WTC11 (cell line): ENCODE results near the gene IGFALS. TPM values are rescaled to one million over a fixed set of nuclear protein-coding genes. Genes with fewer than 3 reads are reported as not detected.

ENCODE experiments used
- ATAC-seq: fragments of 200-7000 bp; cut with Tn5 transposase; 2 replicates; pipeline ENCODE4 v1.10.0; 2021; ENCODE audit warnings: mild to moderate bottlenecking, moderate library complexity
- CTCF ChIA-PET: fragments of 300-600 bp; sonication (Branson Sonifier 250); formaldehyde crosslinking; loops from one replicate; lab custom pipeline; 2021; ENCODE audit warnings: antibody characterized with exemption; lab: Charles Lee
- POLR2A ChIA-PET: fragments of 350-600 bp; sonication (Branson Sonifier 250); formaldehyde crosslinking; loops from one replicate; lab custom pipeline; 2021; ENCODE audit warnings: antibody characterized with exemption; lab: Charles Lee
- DNase-seq: peaks from one replicate; pipeline ENCODE4 v3.0.0; 2021; ENCODE audit warnings: low spot score
- H3K27ac Mint-ChIP-seq: 2 replicates; pipeline ENCODE4 v1.8.0; 2021; ENCODE audit warnings: mixed read lengths
- H3K27me3 Mint-ChIP-seq: 2 replicates; pipeline ENCODE4 v1.8.0; 2021; ENCODE audit warnings: low read depth, mild to moderate bottlenecking, moderate library complexity, mixed read lengths
- H3K36me3 Mint-ChIP-seq: 2 replicates; pipeline ENCODE4 v1.8.0; 2021; ENCODE audit warnings: mixed read lengths
- H3K4me1 Mint-ChIP-seq: 2 replicates; pipeline ENCODE4 v1.8.0; 2022; ENCODE audit warnings: mixed read lengths
- H3K4me3 Mint-ChIP-seq: 2 replicates; pipeline ENCODE4 v1.8.0; 2021; ENCODE audit warnings: mild to moderate bottlenecking, moderate library complexity, mixed read lengths
- H3K9me3 Mint-ChIP-seq: 2 replicates; pipeline ENCODE4 v1.8.0; 2021; ENCODE audit warnings: mixed read lengths
- ELF4 ChIP-seq: sonication (generic); formaldehyde crosslinking; IDR thresholded peaks from 2 replicates; pipeline ENCODE4 v1.8.1; 2022; ENCODE audit warnings: low read depth, mild to moderate bottlenecking, moderate library complexity, missing genetic modification reagents
- FOXP1 ChIP-seq: sonication (generic); formaldehyde crosslinking; IDR thresholded peaks from 2 replicates; pipeline ENCODE4 v1.8.0; 2022; ENCODE audit warnings: missing genetic modification reagents, mild to moderate bottlenecking, moderate library complexity, borderline replicate concordance
- MXD4 ChIP-seq: fragments of 250-450 bp; sonication (Bioruptor Pico); IDR thresholded peaks from 2 replicates; pipeline ENCODE4 v1.8.0; 2021; ENCODE audit warnings: mild to moderate bottlenecking, moderate library complexity, borderline replicate concordance
- MYBL2 ChIP-seq: sonication (generic); formaldehyde crosslinking; IDR thresholded peaks from 2 replicates; pipeline ENCODE4 v1.8.1; 2023; ENCODE audit warnings: mild to moderate bottlenecking, moderate library complexity, missing genetic modification reagents
- NFATC4 ChIP-seq: fragments of 250-450 bp; sonication (Bioruptor Pico); IDR thresholded peaks from 2 replicates; pipeline ENCODE4 v1.9.0; 2021; ENCODE audit warnings: mild to moderate bottlenecking
- SMAD3 ChIP-seq: sonication (generic); formaldehyde crosslinking; IDR thresholded peaks from 2 replicates; pipeline ENCODE4 v1.8.0; 2022; ENCODE audit warnings: missing genetic modification reagents, mild to moderate bottlenecking, borderline replicate concordance
- SMAD4 ChIP-seq: sonication (generic); formaldehyde crosslinking; IDR thresholded peaks from 2 replicates; pipeline ENCODE4 v1.8.0; 2022; ENCODE audit warnings: mild to moderate bottlenecking, missing genetic modification reagents
- TCF7 ChIP-seq: sonication (generic); formaldehyde crosslinking; IDR thresholded peaks from 2 replicates; pipeline ENCODE4 v1.8.0; 2022; ENCODE audit warnings: mild to moderate bottlenecking, low read depth, missing genetic modification reagents, moderate library complexity
- ZNF423 ChIP-seq: fragments of 250-450 bp; sonication (Bioruptor Pico); IDR thresholded peaks from 2 replicates; pipeline ENCODE4 v2.1.2; 2022; ENCODE audit warnings: mild to moderate bottlenecking, moderate library complexity
- total RNA-seq: library from RNA; stranded (reverse); gene quantifications from 3 replicates; pipeline ENCODE4 v1.2.3, GENCODE V29; 2021
- TF ChIP-seq, protein P1 (sequence below): sonication (generic); formaldehyde crosslinking; IDR thresholded peaks from 2 replicates; pipeline ENCODE4 v1.8.1; 2022; ENCODE audit warnings: missing genetic modification reagents, borderline replicate concordance
- TF ChIP-seq, protein P2 (sequence below): sonication (generic); formaldehyde crosslinking; IDR thresholded peaks from 2 replicates; pipeline ENCODE4 v1.8.1; 2023; ENCODE audit warnings: mild to moderate bottlenecking, missing genetic modification reagents, moderate library complexity
- TF ChIP-seq, protein P3 (sequence below): fragments of 250-450 bp; sonication (Bioruptor Pico); conservative IDR thresholded peaks from 2 replicates; pipeline ENCODE4 v1.9.0; 2021; ENCODE audit warnings: mild to moderate bottlenecking
- TF ChIP-seq, protein P4 (sequence below): fragments of 250-450 bp; sonication (Bioruptor Pico); IDR thresholded peaks from 2 replicates; pipeline ENCODE4 v1.9.0; 2021; ENCODE audit warnings: moderate library complexity, mild to moderate bottlenecking, inconsistent platforms, borderline replicate concordance
- TF ChIP-seq, protein P5 (sequence below): sonication (generic); formaldehyde crosslinking; IDR thresholded peaks from 2 replicates; pipeline ENCODE4 v1.8.1; 2023; ENCODE audit warnings: mild to moderate bottlenecking, missing genetic modification reagents, moderate library complexity
- TF ChIP-seq, protein P6 (sequence below): sonication (generic); formaldehyde crosslinking; IDR thresholded peaks from 2 replicates; pipeline ENCODE4 v1.8.1; 2023; ENCODE audit warnings: mild to moderate bottlenecking, moderate library complexity, missing genetic modification reagents
- TF ChIP-seq, protein P7 (sequence below): sonication (generic); formaldehyde crosslinking; IDR thresholded peaks from 2 replicates; pipeline ENCODE4 v1.8.1; 2023; ENCODE audit warnings: mild to moderate bottlenecking, missing genetic modification reagents
- TF ChIP-seq, protein P8 (sequence below): sonication (generic); formaldehyde crosslinking; IDR thresholded peaks from 2 replicates; pipeline ENCODE4 v1.8.0; 2022; ENCODE audit warnings: mild to moderate bottlenecking, missing genetic modification reagents

IGFALS gene
- total RNA-seq, 1 experiment from 2014 or later, result not detected

DNA sequence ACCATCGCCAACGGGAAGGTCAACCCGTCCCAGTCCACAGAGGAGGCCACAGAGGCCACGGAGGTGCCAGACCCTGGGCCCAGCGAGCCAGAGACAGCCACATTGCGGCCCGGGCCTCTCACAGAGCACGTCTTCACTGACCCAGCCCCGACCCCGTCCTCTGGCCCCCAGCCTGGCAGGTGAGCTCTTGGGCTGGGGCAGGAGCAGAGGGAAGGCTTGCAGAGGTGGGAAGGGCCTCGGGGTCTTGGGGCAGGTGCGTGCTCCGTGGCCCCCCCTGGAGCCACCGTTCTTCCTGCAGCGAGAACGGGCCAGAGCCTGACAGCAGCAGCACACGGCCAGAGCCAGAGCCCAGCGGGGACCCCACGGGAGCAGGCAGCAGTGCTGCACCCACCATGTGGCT, 27.3 kb downstream of the IGFALS start:
- TF ChIP-seq MYBL2 (CRISPR knock-in tag) (no peak), ZNF423 (CRISPR knock-in tag) (no peak), SMAD4 (CRISPR knock-in tag) (no peak), SMAD3 (CRISPR knock-in tag) (no peak), FOXP1 (CRISPR knock-in tag) (no peak), NFATC4 (CRISPR knock-in tag) (no peak), TCF7 (CRISPR knock-in tag) (no peak), ELF4 (CRISPR knock-in tag) (no peak)
- TF ChIP-seq, protein P1, sequence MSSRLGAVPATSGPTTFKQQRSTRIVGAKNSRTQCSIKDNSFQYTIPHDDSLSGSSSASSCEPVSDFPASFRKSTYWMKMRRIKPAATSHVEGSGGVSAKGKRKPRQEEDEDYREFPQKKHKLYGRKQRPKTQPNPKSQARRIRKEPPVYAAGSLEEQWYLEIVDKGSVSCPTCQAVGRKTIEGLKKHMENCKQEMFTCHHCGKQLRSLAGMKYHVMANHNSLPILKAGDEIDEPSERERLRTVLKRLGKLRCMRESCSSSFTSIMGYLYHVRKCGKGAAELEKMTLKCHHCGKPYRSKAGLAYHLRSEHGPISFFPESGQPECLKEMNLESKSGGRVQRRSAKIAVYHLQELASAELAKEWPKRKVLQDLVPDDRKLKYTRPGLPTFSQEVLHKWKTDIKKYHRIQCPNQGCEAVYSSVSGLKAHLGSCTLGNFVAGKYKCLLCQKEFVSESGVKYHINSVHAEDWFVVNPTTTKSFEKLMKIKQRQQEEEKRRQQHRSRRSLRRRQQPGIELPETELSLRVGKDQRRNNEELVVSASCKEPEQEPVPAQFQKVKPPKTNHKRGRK (CRISPR knock-in tag), result no peak
- no peaks in the 10 kb centered on the region for H3K9me3 Mint-ChIP-seq
- H3K27ac Mint-ChIP-seq, result no peak overlapping the region
- ChIA-PET CTCF (no interaction called here), POLR2A (interaction anchor here (1.0 kb wide), 1 partner anchor 346 kb away, joined by 3 read pairs; the partner anchor contains the start of gene UQCC4)
- no peak for DNase-seq
- no peaks in the 10 kb centered on the region; the same call in 1 of the 2 replicates for H3K36me3 Mint-ChIP-seq
- no peak for ATAC-seq
- peaks cover 4% of the 10 kb centered on the region for H3K4me1 Mint-ChIP-seq
- no peaks in the 10 kb centered on the region for H3K27me3 Mint-ChIP-seq
- H3K4me3 Mint-ChIP-seq, result no peak overlapping the region

DNA sequence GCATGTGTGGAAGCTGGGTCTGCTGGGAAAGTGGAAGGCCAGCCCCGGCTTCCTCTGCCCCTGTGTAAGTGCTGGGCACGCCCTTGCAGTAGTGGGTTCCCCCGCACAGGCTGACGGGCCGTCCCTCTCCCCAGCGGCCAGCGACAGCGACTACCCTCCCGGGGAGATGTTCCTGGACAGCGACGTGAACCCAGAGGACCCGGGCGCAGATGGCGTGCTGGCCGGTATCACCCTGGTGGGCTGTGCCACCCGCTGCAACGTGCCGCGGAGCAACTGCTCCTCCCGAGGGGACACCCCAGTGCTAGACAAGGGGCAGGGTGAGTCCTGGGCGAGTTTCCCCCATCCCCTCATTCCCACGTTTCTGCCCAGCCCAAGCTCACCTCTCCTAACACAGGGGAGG, 27.7 kb downstream of the IGFALS start:
- CTCF ChIA-PET, result interaction anchor here (2.5 kb wide), 1 partner anchor 17 kb away, joined by 17 read pairs; the partner anchor contains the start of genes NUBP2 and SPSB3
- Mint-ChIP-seq H3K9me3 (no peaks in the 10 kb centered on the region), H3K27ac (no peak overlapping the region), H3K4me3 (no peak overlapping the region), H3K36me3 (no peaks in the 10 kb centered on the region; the same call in 1 of the 2 replicates), H3K27me3 (no peaks in the 10 kb centered on the region), H3K4me1 (peaks cover 4% of the 10 kb centered on the region)
- TF ChIP-seq MXD4 (no peak), TCF7 (CRISPR knock-in tag) (no peak)
- TF ChIP-seq, protein P2, sequence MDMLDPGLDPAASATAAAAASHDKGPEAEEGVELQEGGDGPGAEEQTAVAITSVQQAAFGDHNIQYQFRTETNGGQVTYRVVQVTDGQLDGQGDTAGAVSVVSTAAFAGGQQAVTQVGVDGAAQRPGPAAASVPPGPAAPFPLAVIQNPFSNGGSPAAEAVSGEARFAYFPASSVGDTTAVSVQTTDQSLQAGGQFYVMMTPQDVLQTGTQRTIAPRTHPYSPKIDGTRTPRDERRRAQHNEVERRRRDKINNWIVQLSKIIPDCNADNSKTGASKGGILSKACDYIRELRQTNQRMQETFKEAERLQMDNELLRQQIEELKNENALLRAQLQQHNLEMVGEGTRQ (CRISPR knock-in tag), result no peak
- TF ChIP-seq, protein P3, sequence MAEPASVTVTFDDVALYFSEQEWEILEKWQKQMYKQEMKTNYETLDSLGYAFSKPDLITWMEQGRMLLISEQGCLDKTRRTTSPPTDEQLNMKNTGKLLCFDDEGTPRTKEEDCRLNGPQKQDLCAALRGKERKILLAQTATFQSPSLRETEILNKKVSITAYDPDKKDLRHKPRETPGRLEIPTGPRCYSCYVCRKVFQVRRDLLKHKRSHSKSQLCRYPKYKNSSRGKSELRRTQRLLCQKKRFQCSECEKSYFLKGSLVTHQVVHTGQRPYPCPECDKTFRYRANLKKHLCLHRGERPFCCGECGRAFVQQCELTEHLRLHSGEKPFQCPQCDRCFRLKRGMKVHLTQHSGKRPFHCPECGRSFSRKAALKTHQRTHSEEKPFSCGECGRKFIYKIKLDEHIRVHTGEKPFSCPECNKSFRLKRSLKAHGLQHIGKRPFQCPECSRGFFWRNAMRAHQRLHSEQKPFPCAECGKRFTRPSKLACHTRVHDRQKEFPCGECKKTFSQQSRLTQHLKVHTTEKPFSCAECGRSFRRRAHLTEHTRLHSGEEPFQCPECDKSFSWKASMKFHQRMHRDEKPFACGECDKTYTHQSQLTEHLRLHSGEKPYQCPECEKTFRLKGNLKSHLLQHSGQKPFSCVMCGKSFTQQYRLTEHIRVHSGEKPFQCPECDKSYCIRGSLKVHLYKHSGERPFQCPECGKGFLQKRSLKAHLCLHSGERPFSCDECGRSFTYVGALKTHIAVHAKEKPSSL (CRISPR knock-in tag), result no peak
- TF ChIP-seq, protein P4, sequence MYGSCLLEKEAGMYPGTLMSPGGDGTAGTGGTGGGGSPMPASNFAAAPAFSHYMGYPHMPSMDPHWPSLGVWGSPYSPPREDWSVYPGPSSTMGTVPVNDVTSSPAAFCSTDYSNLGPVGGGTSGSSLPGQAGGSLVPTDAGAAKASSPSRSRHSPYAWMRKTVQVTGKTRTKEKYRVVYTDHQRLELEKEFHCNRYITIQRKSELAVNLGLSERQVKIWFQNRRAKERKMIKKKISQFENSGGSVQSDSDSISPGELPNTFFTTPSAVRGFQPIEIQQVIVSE (CRISPR knock-in tag), result no peak
- TF ChIP-seq, protein P5, sequence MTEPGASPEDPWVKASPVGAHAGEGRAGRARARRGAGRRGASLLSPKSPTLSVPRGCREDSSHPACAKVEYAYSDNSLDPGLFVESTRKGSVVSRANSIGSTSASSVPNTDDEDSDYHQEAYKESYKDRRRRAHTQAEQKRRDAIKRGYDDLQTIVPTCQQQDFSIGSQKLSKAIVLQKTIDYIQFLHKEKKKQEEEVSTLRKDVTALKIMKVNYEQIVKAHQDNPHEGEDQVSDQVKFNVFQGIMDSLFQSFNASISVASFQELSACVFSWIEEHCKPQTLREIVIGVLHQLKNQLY, result no peak
- DNase-seq (no peak), ATAC-seq (no peak)
- POLR2A ChIA-PET, result interaction anchor here (1.0 kb wide), 1 partner anchor 345 kb away, joined by 3 read pairs; the partner anchor contains the start of gene UQCC4

DNA sequence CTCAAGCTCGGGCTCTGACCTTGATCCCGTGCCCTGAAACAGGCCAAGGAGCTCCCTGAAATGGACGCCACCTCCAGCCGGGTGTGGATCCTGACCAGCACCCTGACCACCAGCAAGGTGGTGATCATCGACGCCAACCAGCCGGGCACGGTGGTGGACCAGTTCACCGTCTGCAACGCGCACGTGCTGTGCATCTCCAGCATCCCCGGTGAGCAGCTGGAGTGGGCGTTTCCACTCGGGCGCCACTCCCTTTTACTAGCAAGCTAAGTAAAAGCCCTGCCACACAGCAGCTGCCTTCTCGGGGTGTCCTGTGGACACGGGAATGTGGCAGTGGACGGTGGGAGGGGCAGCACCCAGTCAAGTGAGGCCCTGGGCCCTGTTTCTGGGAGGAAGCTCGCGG, 28.5 kb downstream of the IGFALS start:
- Mint-ChIP-seq H3K27ac (no peak overlapping the region), H3K27me3 (no peaks in the 10 kb centered on the region), H3K9me3 (no peaks in the 10 kb centered on the region), H3K4me3 (no peak overlapping the region), H3K36me3 (no peaks in the 10 kb centered on the region; the same call in 1 of the 2 replicates), H3K4me1 (peaks cover under 1% of the 10 kb centered on the region; the same call in 1 of the 2 replicates)
- ATAC-seq, result no peak
- DNase-seq, result no peak
- ChIA-PET POLR2A (interaction anchor here (1.0 to 1.9 kb wide), 3 partner anchors 8 to 344 kb away, joined by 3 to 7 read pairs (median 4); partner anchors contain the start of genes EME2, MRPS34, NUBP2 and SPSB3), CTCF (interaction anchor here (0.8 to 2.5 kb wide), 7 partner anchors 17 to 271 kb away, joined by 3 to 17 read pairs (median 5); partner anchors contain the start of genes JPT2, MAPK8IP3, NUBP2 and SPSB3)
- TF ChIP-seq, protein P6, sequence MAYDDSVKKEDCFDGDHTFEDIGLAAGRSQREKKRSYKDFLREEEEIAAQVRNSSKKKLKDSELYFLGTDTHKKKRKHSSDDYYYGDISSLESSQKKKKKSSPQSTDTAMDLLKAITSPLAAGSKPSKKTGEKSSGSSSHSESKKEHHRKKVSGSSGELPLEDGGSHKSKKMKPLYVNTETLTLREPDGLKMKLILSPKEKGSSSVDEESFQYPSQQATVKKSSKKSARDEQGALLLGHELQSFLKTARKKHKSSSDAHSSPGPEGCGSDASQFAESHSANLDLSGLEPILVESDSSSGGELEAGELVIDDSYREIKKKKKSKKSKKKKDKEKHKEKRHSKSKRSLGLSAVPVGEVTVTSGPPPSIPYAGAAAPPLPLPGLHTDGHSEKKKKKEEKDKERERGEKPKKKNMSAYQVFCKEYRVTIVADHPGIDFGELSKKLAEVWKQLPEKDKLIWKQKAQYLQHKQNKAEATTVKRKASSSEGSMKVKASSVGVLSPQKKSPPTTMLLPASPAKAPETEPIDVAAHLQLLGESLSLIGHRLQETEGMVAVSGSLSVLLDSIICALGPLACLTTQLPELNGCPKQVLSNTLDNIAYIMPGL (CRISPR knock-in tag), result no peak
- TF ChIP-seq, protein P7, sequence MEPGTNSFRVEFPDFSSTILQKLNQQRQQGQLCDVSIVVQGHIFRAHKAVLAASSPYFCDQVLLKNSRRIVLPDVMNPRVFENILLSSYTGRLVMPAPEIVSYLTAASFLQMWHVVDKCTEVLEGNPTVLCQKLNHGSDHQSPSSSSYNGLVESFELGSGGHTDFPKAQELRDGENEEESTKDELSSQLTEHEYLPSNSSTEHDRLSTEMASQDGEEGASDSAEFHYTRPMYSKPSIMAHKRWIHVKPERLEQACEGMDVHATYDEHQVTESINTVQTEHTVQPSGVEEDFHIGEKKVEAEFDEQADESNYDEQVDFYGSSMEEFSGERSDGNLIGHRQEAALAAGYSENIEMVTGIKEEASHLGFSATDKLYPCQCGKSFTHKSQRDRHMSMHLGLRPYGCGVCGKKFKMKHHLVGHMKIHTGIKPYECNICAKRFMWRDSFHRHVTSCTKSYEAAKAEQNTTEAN (CRISPR knock-in tag), result no peak
- TF ChIP-seq, protein P8, sequence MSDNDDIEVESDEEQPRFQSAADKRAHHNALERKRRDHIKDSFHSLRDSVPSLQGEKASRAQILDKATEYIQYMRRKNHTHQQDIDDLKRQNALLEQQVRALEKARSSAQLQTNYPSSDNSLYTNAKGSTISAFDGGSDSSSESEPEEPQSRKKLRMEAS (CRISPR knock-in tag), result no peak
- no peak for TF ChIP-seq TCF7 (CRISPR knock-in tag)
